ENCODE measurements around the gene INTS11.

The INTS11 gene

GRCh38 chr1:1353389-1354151, 29.1 kb upstream of the INTS11 start:
- no peak for TF ChIP-seq CTCF (IDR thresholded peaks at IDR 0.05; ENCODE audit: extremely low read depth, insufficient read depth, missing control alignments)
- in situ Hi-C loops (cut with MboI; ENCODE audit: low pct_unique_long_range_greater_than_20kb, low sequenced_read_pairs, unreplicated experiment): no loop called here
- DNase-seq (ENCODE audit: low spot score): no peak

DNA sequence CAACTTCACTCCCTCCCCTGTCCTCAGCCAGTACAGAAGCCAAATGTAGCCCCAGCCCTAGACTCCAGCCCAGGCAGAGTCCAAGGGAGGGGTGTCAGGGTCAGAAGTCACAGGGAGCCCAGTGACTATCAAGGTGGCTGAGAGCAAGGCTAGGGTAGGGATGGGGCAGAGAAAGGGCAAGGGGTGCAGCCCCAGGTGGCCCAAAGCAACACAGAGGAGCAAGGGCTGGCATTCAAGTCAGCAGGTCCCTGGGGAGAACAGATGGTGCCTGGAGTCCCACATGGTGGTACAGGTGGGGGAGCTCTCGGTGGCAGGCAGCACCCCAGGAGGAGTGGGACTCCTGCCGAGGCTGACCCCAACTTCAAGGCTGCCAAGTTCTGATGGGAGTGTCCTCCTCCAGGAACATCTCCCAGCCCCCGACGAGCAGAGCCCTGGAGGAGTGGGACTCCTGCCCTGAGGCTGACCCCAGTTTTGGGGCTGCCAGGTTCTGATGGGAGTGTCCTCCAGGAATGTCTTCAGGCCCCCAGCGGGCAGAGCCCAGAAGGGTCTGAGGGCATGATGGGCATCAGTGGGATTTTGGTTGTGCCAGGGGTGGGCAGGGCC, 28.4 kb upstream of the INTS11 start:
- in situ Hi-C loops (cut with MboI; ENCODE audit: low pct_unique_long_range_greater_than_20kb, low sequenced_read_pairs, unreplicated experiment): no loop called here
- TF ChIP-seq CTCF (IDR thresholded peaks at IDR 0.05; ENCODE audit: extremely low read depth, insufficient read depth, missing control alignments): no peak
- no peak for DNase-seq (ENCODE audit: low spot score)

DNA sequence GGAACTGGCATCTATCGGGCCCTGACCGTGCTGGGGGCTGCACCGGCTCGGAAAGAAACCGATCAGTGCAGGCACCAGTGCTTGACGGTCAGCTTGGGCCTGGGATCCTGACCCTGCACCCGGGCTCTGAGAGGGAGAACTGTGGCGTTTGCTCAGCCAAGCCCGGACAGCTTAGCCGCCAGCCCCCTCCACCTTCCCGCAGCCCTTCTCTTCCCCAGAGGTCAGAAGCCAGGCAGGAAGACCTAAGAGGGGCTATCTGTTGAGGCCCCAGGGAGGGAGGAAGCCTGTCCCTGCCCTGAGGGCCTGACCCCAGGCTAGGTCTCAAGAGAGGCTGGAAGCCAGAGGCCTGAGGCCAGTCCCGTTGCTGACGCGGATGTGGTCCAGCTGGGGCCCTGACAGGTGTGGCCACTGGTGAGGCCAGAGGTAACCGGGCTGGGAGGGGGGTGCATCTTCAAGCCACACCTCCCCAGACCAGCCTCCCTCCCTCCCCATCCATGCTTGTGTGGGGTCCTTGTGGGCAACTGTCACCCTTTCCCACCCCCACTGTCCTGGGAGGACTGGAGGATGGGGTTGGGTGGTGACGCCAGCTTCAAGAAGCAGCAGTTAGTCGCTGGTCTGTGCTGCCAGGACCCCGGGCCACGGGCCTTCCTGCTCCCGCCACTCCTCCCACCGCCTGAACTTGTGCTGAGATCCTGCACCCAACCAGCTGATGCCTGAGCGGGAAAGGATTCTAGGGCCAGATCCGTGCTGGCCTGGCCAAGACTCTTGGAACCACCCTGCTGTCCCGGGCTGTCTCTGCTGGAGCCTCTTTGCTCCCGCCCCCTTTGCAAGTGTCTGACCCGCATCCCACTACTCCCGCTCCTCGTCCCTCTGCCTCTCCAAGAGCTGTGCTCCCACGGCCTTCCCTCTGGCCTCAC, 27.3 kb upstream of the INTS11 start:
- no peak for TF ChIP-seq CTCF (IDR thresholded peaks at IDR 0.05; ENCODE audit: extremely low read depth, insufficient read depth, missing control alignments)
- in situ Hi-C loops (cut with MboI; ENCODE audit: low pct_unique_long_range_greater_than_20kb, low sequenced_read_pairs, unreplicated experiment): no loop called here
- no peak for DNase-seq (ENCODE audit: low spot score)

DNA sequence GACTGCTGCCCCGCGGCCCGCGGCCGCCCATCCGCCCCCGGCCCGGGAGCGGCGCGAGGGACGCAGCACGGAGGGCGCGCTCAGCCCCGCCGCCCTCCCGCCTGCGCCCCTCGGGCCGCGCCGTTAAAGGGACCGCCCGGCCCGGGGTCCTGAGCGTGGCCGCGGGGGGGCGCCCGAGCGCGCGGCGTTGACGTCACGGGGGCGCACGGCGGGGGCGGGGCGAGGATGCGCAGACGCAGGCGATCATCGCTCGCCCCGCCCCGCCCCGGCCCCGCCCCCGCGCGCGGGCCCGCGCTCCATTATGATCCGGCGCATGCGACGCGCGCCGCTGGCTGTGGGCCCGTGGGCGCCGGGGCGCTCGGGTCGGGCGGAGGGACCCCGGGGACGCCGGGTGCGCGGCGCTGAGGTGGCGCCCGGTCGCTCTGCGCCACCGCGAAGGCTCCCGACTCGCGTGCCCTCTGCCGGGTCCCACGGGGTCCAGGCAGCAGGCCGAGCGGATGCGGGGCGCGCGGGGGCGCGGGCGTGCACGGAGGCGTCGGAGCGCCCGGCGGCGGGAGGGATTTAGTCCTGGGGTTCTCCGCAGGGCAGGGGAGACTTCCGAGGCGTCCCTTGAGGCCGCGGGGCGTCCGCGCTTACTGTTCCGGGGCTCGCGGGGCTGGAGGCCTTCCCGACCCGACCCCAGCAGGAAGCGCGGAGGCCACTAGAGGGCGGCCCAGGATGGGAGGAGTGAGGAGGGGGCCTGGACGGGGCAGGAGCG, 25.0 kb upstream of the INTS11 start, which contains the start of gene DVL1:
Gene DVL1 (minus strand): TSS at position 163 of the 757 bp plus-strand sequence. CDS start 353 bp downstream, outside the sequence.
- peak; percentile 71 for TF ChIP-seq CTCF (IDR thresholded peaks at IDR 0.05; ENCODE audit: extremely low read depth, insufficient read depth, missing control alignments)
- DNase-seq (ENCODE audit: low spot score): peak; percentile 98
- in situ Hi-C loops (cut with MboI; ENCODE audit: low pct_unique_long_range_greater_than_20kb, low sequenced_read_pairs, unreplicated experiment): no loop called here

DNA sequence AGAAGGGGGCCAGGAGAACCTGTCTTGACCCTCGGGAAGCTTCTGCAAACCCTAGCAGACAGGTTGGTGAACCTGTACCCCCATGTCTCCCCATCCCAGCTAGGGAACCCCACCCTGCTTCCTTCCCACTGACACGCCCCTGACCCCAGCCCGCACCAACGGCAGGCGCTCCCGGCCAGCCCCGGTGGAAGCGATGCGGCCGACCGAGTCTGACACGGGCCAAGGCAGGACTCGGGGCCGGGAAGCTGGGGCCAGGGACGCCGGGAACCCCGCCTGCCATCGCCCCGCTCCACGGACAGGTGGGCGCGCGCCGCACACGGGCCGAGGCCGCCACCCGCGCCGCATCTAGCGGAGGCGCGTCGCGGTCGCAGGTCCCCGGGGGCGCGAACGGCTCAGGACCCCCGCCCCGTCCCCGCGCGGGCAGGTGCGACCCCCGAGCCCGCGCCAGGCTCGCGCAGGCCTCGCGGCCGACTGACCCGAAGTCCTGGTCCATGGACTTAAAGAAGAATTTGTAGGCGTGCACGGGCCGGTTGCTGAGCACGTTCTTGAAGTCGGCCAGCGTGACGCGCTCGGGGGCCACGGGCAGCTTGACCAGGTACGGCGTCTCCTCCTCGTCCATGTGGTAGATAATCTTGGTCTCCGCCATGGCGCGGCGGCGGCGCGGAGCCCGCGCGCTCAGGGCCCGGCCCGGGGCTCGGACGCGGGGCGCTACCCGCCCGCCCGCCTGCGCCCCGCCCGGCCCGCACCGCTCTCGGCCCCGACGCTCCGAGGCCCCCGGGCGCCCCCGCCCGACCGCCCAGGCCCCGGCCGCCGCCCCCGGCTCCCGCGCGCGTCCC, 24.2 kb upstream of the INTS11 start:
- in situ Hi-C loops (cut with MboI; ENCODE audit: low pct_unique_long_range_greater_than_20kb, low sequenced_read_pairs, unreplicated experiment): no loop called here
- DNase-seq (ENCODE audit: low spot score): no peak
- no peak for TF ChIP-seq CTCF (IDR thresholded peaks at IDR 0.05; ENCODE audit: extremely low read depth, insufficient read depth, missing control alignments)

All from GM13977 (cell line).